Hepatocyte (in vitro differentiated cells): ENCODE measurements around the gene YARS2. TPM values are rescaled to one million over a fixed set of nuclear protein-coding genes. Genes with fewer than 3 reads are reported as not detected.
"Not testable (repeated sequence)": the region's sequence is repeated elsewhere in the genome, so short reads cannot be mapped to it uniquely, and the experiment has no call there.

Experiments used
- DNase-seq: peaks from one replicate; pipeline ENCODE4 v3.0.0-alpha.2; 2016; ENCODE audit warnings: low spot score
- H2AFZ ChIP-seq: fragments of 200-600 bp; sonication (generic); 2 replicates; pipeline ENCODE4 v1.6.0; 2016; ENCODE audit warnings: antibody characterized with exemption, mild to moderate bottlenecking
- H3K27ac ChIP-seq: fragments of 200-600 bp; sonication (generic); 2 replicates; pipeline ENCODE4 v1.5.1; 2016; ENCODE audit warnings: mild to moderate bottlenecking
- H3K27me3 ChIP-seq: fragments of 200-600 bp; sonication (generic); 2 replicates; pipeline ENCODE4 v1.6.1; 2016
- H3K36me3 ChIP-seq: fragments of 200-600 bp; sonication (generic); replicated peaks from 2 replicates; pipeline ENCODE4 v1.5.1; 2016; ENCODE audit warnings: low read depth; ENCODE audit not compliant: insufficient read depth
- H3K4me1 ChIP-seq: fragments of 200-600 bp; sonication (generic); 2 replicates; pipeline ENCODE4 v1.5.1; 2016; ENCODE audit warnings: mild to moderate bottlenecking, moderate library complexity; ENCODE audit not compliant: insufficient read depth
- H3K4me2 ChIP-seq: fragments of 200-600 bp; sonication (generic); 2 replicates; pipeline ENCODE4 v1.6.0; 2016
- H3K4me3 ChIP-seq: fragments of 200-600 bp; sonication (generic); 2 replicates; pipeline ENCODE4 v1.5.1; 2016; ENCODE audit warnings: mild to moderate bottlenecking
- H3K79me2 ChIP-seq: fragments of 200-600 bp; sonication (generic); 2 replicates; pipeline ENCODE4 v1.6.0; 2017; ENCODE audit warnings: mild to moderate bottlenecking
- H3K9me2 ChIP-seq: fragments of 200-600 bp; sonication (generic); replicated peaks from 2 replicates; pipeline ENCODE4 v1.6.0; 2017; ENCODE audit warnings: mild to moderate bottlenecking; ENCODE audit not compliant: insufficient read depth
- H3K9me3 ChIP-seq: fragments of 200-600 bp; sonication (generic); 2 replicates; pipeline ENCODE4 v1.5.1; 2016; ENCODE audit warnings: low read depth, mild to moderate bottlenecking
- H4K20me1 ChIP-seq: fragments of 200-600 bp; sonication (generic); 2 replicates; pipeline ENCODE4 v1.6.0; 2016; ENCODE audit warnings: mild to moderate bottlenecking; ENCODE audit not compliant: insufficient read depth, poor library complexity, severe bottlenecking
- CTCF ChIP-seq: fragments of 200-600 bp; sonication (generic); IDR thresholded peaks from 2 replicates; pipeline ENCODE4 v1.5.1; 2016; ENCODE audit warnings: antibody characterized with exemption, mild to moderate bottlenecking; ENCODE audit not compliant: poor library complexity
- EZH2 ChIP-seq: fragments of 200-600 bp; sonication (generic); IDR thresholded peaks from 2 replicates; pipeline ENCODE4 v1.6.1; 2016; ENCODE audit warnings: antibody characterized with exemption, mild to moderate bottlenecking, borderline replicate concordance
- EZH2phosphoT487 ChIP-seq: fragments of 200-600 bp; sonication (generic); IDR thresholded peaks from one replicate; pipeline ENCODE4 v1.6.1; 2018; ENCODE audit warnings: antibody characterized with exemption, mild to moderate bottlenecking, low read depth, moderate library complexity; ENCODE audit not compliant: unreplicated experiment, severe bottlenecking
- WGBS: methylation state at CpG from one replicate; pipeline ENCODE4 v1.1.6; 2016; ENCODE audit warnings: low lambda C conversion rate; ENCODE audit errors: missing lambda C conversion rate; 5-methylcytosine and 5-hydroxymethylcytosine counted together
- polyA plus RNA-seq: library from polyadenylated mRNA; unstranded; fragments of >200 nt; fragmentation: Nextera tagmentation; extraction: Ambion mirVana; gene quantifications from 2 replicates; pipeline ENCODE4 v1.2.1, GENCODE V29; 2016
- total RNA-seq: library from RNA; depleted of rRNA; stranded (reverse); fragments of >200 nt; gene quantifications from 2 replicates; pipeline ENCODE4 v1.2.3, GENCODE V29; 2014

YARS2 gene
- total and polyA plus RNA-seq, 2 experiments from 2014 or later: 34.2 to 34.4 TPM

GRCh38 chr12:32702946-32703345 is 52.8 kb downstream of the YARS2 start:
- Histone ChIP-seq H3K4me3 (no peak overlapping the region), H2AFZ (no peak overlapping the region), H3K36me3 (no peaks in the 10 kb centered on the region), H3K27me3 (no peaks in the 10 kb centered on the region), H3K27ac (no peak overlapping the region), H3K9me2 (no peaks in the 10 kb centered on the region), H3K4me2 (no peak overlapping the region), H3K4me1 (no peaks in the 10 kb centered on the region), H4K20me1 (no peaks in the 10 kb centered on the region), H3K79me2 (peaks cover 34% of the 10 kb centered on the region), H3K9me3 (no peaks in the 10 kb centered on the region)
- DNase-seq: no peak
- 97% methylated on average over 1 of the region's 1 CpG for WGBS
- TF ChIP-seq CTCF: no peak
- TF ChIP-seq EZH2phosphoT487: no peak
- TF ChIP-seq EZH2: no peak

- no peaks in the 10 kb centered on the region for H3K9me3 ChIP-seq
- H3K4me3 ChIP-seq: no peak overlapping the region
- TF ChIP-seq CTCF (no peak), EZH2 (no peak), EZH2phosphoT487 (no peak)
- no peaks in the 10 kb centered on the region for H3K36me3 ChIP-seq
- H3K4me2 ChIP-seq: no peak overlapping the region
- H4K20me1 ChIP-seq: no peaks in the 10 kb centered on the region
- H3K79me2 ChIP-seq: peaks cover 39% of the 10 kb centered on the region
- no peak for DNase-seq
- H3K27me3 ChIP-seq: no peaks in the 10 kb centered on the region
- no peak overlapping the region for H2AFZ ChIP-seq
- no peaks in the 10 kb centered on the region for H3K9me2 ChIP-seq
- no peaks in the 10 kb centered on the region for H3K4me1 ChIP-seq
- no peak overlapping the region for H3K27ac ChIP-seq
Observed at GRCh38 chr12:32702473-32702872, 53.2 kb downstream of the YARS2 start.

- H3K4me3 ChIP-seq, H3K27ac ChIP-seq, H3K4me1 ChIP-seq, DNase-seq, H3K36me3 ChIP-seq, H2AFZ ChIP-seq, H4K20me1 ChIP-seq, H3K9me3 ChIP-seq, H3K4me2 ChIP-seq, H3K27me3 ChIP-seq, H3K9me2 ChIP-seq: not testable (repeated sequence)
- peaks cover 61% of the 10 kb centered on the region for H3K79me2 ChIP-seq
- WGBS: 94% methylated on average over 8 of the region's 8 CpGs
Observed at GRCh38 chr12:32699437-32699836, 56.3 kb downstream of the YARS2 start.

- no peaks in the 10 kb centered on the region for H3K27me3 ChIP-seq
- no peaks in the 10 kb centered on the region for H3K9me2 ChIP-seq
- H3K4me3 ChIP-seq: no peak overlapping the region
- no peaks in the 10 kb centered on the region for H3K4me1 ChIP-seq
- H3K36me3 ChIP-seq: peaks cover 3% of the 10 kb centered on the region
- no peaks in the 10 kb centered on the region for H4K20me1 ChIP-seq
- no peak for TF ChIP-seq EZH2phosphoT487
- no peak for TF ChIP-seq EZH2
- TF ChIP-seq CTCF: no peak
- H3K9me3 ChIP-seq: no peaks in the 10 kb centered on the region
- DNase-seq: no peak
- H2AFZ ChIP-seq: no peak overlapping the region
- H3K27ac ChIP-seq: no peak overlapping the region
- WGBS: 52% methylated on average over 2 of the region's 2 CpGs
- no peak overlapping the region for H3K4me2 ChIP-seq
- peaks cover 72% of the 10 kb centered on the region for H3K79me2 ChIP-seq
Observed at GRCh38 chr12:32698285-32698684, 57.4 kb downstream of the YARS2 start.
